OCI-LY3 (cell line): ENCODE measurements around the gene EEF1B2.
"Not testable (repeated sequence)": the region's sequence is repeated elsewhere in the genome, so short reads cannot be mapped to it uniquely, and the experiment has no call there.

Experiments used
- CTCF ChIP-seq: fragments of 200-600, 300-600 bp; sonication (generic); IDR thresholded peaks from 2 replicates; pipeline ENCODE4 v1.5.1; 2014; ENCODE audit warnings: antibody characterized with exemption, low read length, low read depth
- EZH2phosphoT487 ChIP-seq: fragments of 200-600 bp; shearing (Covaris generic); IDR thresholded peaks from 2 replicates; pipeline ENCODE4 v1.6.1; 2018; ENCODE audit warnings: antibody characterized with exemption, mixed run types, low read depth

GRCh38 chr2:206162401-206162800, 2.7 kb downstream of the EEF1B2 start:
- not testable (repeated sequence) for TF ChIP-seq CTCF, EZH2phosphoT487
